NCI-H345 (cell line): ENCODE measurements around the gene ZNF865.

ENCODE experiments used
- DNase-seq: peaks from one replicate; lab custom pipeline; 2025; lab: John Stamatoyannopoulos, UW

Gene ZNF865

GRCh38 chr19:55659822-55660221 is 54.4 kb downstream of the ZNF865 start:
- DNase-seq: no peak

- DNase-seq: no peak
These were observed 55.0 kb downstream of the ZNF865 start for GRCh38 chr19:55660404-55660803.

GRCh38 chr19:55660991-55661390 is 55.5 kb downstream of the ZNF865 start:
- DNase-seq: no peak

GRCh38 chr19:55661826-55662225 is 56.4 kb downstream of the ZNF865 start:
- no peak for DNase-seq

- no peak for DNase-seq
These were observed 58.5 kb downstream of the ZNF865 start for GRCh38 chr19:55663846-55664536.

DNA sequence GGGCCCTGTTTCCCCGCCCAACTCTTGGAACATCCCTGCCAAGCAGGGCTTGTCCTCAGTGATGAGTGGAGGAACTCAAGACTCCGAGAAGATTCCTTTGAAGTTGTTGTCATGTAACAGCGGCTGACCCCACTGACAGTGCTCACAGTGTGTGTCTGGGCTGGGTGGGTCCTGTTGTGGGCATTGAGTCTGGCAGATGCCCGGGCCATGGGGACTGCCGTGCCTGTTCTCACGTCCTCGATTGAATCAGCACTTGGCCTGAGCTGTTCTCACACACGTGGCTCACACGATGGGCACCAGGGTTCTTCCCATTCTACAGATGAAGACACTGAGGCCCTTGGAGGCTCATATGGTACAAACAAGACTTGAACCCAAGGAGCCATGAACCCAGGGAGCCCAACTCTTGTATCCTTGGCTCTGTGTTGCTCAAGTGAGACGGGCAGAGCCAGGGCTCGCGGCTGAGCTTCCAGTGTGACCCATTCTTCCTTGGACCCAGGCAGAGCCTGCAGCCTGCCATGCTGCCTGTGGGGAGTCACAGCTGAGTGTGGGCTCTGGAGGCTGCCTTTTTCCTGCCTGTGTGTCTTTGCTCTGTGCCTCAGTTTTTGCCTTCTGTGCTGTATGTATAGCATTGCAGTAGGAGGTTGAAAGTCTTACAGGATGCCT is 61.0 kb downstream of the ZNF865 start:
- DNase-seq: no peak
